ENCODE data around the gene LY6G5B. TPM values are rescaled to one million over a fixed set of nuclear protein-coding genes. Genes with fewer than 3 reads are reported as not detected.
A peak's percentile ranks its signal among the peaks of the same experiment; 100 is the strongest.

Gene LY6G5B
- total RNA-seq, 4 donors from 2014 or later = 11.4 to 63.7 (median 13.9) TPM

DNA sequence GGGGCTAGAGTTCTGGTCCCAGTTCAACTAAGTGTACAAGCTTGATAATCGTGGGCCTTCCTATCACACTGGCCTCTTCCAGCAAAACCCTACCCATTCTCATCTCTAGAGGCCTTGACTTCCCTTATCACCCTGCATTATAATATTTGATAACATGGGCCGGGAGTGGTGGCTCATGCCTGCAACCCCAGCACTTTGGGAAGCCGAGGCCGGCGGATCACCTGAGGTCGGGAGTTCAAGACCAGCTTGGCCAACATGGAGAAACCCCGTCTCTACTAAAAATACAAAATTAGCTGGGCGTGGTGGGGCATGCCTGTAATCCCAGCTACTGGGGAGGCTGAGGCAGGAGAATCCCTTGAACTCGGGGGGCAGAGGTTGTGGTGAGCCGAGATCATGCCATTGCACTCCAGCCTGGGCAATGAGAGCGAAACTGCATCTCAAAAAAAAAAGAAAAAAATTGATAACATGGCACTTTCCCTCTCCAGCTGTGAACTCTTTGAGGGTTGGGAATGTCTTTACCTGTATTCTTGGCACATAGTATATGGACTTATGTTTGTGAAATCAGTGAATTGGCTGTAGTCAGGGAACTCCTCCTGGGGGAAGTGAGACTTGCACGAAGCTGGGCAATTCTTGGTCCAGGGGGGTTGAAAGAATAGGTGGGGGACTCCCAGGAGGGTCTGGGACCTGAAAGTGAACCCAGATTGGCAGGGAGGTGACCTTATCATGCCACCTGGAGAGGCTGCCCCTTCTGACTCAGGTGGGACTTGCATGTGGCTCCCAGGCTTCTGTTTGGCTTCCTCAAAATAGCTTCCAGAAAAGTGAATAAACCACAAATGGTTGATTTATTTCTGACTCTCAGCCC lies 8.3 kb upstream of the LY6G5B start:
- Histone ChIP-seq H3K4me1 (peaks cover 60% of the 10 kb centered on the region), H3K27me3 (no peaks in the 10 kb centered on the region), H3K4me3 (peak overlapping the region; percentile 65), H3K36me3 (peaks cover 4% of the 10 kb centered on the region), H3K9me3 (no peaks in the 10 kb centered on the region), H3K27ac (peak overlapping the region; percentile 87)
- TF ChIP-seq, protein P1, sequence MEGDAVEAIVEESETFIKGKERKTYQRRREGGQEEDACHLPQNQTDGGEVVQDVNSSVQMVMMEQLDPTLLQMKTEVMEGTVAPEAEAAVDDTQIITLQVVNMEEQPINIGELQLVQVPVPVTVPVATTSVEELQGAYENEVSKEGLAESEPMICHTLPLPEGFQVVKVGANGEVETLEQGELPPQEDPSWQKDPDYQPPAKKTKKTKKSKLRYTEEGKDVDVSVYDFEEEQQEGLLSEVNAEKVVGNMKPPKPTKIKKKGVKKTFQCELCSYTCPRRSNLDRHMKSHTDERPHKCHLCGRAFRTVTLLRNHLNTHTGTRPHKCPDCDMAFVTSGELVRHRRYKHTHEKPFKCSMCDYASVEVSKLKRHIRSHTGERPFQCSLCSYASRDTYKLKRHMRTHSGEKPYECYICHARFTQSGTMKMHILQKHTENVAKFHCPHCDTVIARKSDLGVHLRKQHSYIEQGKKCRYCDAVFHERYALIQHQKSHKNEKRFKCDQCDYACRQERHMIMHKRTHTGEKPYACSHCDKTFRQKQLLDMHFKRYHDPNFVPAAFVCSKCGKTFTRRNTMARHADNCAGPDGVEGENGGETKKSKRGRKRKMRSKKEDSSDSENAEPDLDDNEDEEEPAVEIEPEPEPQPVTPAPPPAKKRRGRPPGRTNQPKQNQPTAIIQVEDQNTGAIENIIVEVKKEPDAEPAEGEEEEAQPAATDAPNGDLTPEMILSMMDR (IDR thresholded peaks at IDR 0.05) = no peak
- TF ChIP-seq POLR2AphosphoS5 (IDR thresholded peaks at IDR 0.05) = no peak
- TF ChIP-seq EP300 (IDR thresholded peaks at IDR 0.05) = no peak
- TF ChIP-seq POLR2A (IDR thresholded peaks at IDR 0.05) = no peak
- WGBS = 78% methylated on average over 12 of the region's 12 CpGs
- DNase-seq (ENCODE audit: low spot score in 2 of 2) = no peak

DNA sequence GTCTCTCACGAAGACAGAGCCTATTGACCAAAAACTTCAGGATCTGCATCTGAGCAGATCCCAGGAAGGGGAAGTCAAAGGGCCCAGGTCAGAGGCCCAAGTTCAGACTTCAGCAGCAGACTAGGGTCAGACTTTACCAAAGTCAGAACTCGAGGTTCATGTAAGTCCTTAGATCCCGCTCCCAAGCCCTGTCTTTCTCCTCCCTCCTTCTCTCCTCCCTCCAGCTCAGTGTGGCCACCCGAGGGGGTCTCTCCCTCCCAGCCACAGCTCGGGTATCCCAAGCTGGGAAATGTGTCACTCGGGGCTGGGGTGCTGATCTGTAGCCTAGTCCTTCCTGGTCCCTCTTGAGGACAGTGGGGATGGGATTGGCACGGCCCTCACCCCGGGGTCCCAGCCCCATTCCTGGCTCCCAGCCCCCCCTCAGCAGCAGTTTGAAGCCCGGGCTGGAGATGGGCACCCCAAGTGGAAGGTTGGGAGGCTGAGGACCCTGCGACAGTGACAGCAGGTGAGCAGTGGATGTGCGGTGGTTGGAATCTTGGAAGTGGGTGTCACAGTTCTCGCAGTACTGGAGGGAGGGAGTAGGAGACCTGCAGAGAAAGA lies 7.6 kb upstream of the LY6G5B start:
- no peak overlapping the region for H3K4me3 ChIP-seq
- H3K9me3 ChIP-seq = no peaks in the 10 kb centered on the region
- TF ChIP-seq POLR2A (IDR thresholded peaks at IDR 0.05) (no peak), POLR2AphosphoS5 (IDR thresholded peaks at IDR 0.05) (no peak), EP300 (IDR thresholded peaks at IDR 0.05) (no peak)
- TF ChIP-seq, protein P1 (IDR thresholded peaks at IDR 0.05) = no peak
- no peaks in the 10 kb centered on the region for H3K27me3 ChIP-seq
- no peak overlapping the region for H3K27ac ChIP-seq
- 88% methylated on average over 12 of the region's 12 CpGs for WGBS
- DNase-seq (ENCODE audit: low spot score in 2 of 2) = no peak
- H3K36me3 ChIP-seq = peaks cover 7% of the 10 kb centered on the region
- H3K4me1 ChIP-seq = peaks cover 67% of the 10 kb centered on the region

GRCh38 chr6:31663126-31663960 lies 6.4 kb upstream of the LY6G5B start:
- no peak for DNase-seq (ENCODE audit: low spot score in 2 of 2)
- WGBS = 59% methylated on average over 9 of the region's 9 CpGs
- peaks cover 73% of the 10 kb centered on the region for H3K4me1 ChIP-seq
- no peaks in the 10 kb centered on the region for H3K27me3 ChIP-seq
- H3K9me3 ChIP-seq = no peaks in the 10 kb centered on the region
- peak overlapping the region; percentile 84 for H3K4me3 ChIP-seq
- H3K27ac ChIP-seq = peak overlapping the region; percentile 98
- H3K36me3 ChIP-seq = peaks cover 18% of the 10 kb centered on the region
- TF ChIP-seq EP300 (IDR thresholded peaks at IDR 0.05) (no peak), POLR2A (IDR thresholded peaks at IDR 0.05) (no peak), POLR2AphosphoS5 (IDR thresholded peaks at IDR 0.05) (no peak)
- TF ChIP-seq, protein P1 (IDR thresholded peaks at IDR 0.05) = no peak

DNA sequence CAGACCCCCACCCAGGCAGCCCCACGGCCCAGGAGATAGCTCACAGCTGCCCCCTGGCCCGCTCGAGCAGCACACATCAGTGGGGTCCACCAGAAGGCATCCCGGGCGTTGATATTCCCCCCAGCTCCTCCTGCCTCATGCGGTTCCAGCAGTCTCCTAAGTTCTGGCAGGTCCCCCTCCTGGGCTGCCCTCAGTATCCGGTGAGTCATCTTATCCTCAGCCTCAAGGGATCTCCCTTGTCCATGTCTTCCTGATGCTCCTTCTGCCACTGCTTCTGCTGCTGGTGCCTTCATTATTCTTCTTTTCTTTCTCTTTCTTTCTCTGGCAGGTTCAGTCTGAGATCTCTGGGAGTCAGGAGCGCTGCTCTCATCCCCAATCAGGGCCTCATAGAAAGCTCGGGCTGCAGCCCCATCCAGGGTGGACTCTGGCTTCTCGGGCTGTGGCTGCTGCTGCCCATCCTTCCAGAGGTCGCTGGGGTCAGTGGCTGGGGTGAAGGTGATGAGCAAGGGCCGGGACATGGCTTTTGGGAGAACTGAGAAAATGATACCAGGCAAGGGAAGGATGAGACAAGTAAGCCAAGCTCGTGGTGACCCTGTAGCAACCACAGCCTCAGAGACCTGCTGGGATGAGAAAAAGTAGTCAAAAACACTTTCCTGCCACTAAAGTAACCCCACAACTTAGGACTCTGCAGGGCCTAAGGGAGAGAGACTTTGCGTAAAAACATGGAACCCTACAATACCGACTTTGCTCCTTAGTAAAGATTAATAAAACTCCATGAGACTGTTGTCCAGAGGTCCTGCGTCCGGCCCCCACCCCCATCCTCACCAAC lies 5.6 kb upstream of the LY6G5B start:
- peak in 1 of 2 donors; percentile 81 for DNase-seq (ENCODE audit: low spot score in 2 of 2)

More for the DNA sequence above, 5.6 kb upstream of the LY6G5B start:
- Histone ChIP-seq H3K27ac (peak overlapping the region; percentile 98), H3K4me3 (peak overlapping the region; percentile 84), H3K27me3 (no peaks in the 10 kb centered on the region), H3K36me3 (peaks cover 27% of the 10 kb centered on the region), H3K9me3 (no peaks in the 10 kb centered on the region), H3K4me1 (peaks cover 64% of the 10 kb centered on the region)
- TF ChIP-seq POLR2AphosphoS5 (IDR thresholded peaks at IDR 0.05) (no peak), POLR2A (IDR thresholded peaks at IDR 0.05) (no peak), EP300 (IDR thresholded peaks at IDR 0.05) (no peak)
- TF ChIP-seq, protein P1 (IDR thresholded peaks at IDR 0.05) = no peak
- 17% methylated on average over 17 of the region's 17 CpGs for WGBS

Data from suprapubic skin (tissue), 4 donors.